WTC11 (cell line): ENCODE results near the gene ZBTB16. TPM values are rescaled to one million over a fixed set of nuclear protein-coding genes. Genes with fewer than 3 reads are reported as not detected.

Source experiments
- ATAC-seq: fragments of 200-7000 bp; cut with Tn5 transposase; 2 replicates; pipeline ENCODE4 v1.10.0; 2021; ENCODE audit warnings: mild to moderate bottlenecking, moderate library complexity
- Bru-seq: library from RNA; stranded (reverse); fragments of 400-500 nt; gene quantifications from one replicate; lab custom pipeline; 2021; lab: Mats Ljungman, UMichigan
- CTCF ChIA-PET: fragments of 300-600 bp; sonication (Branson Sonifier 250); formaldehyde crosslinking; loops from one replicate; lab custom pipeline; 2021; ENCODE audit warnings: antibody characterized with exemption; lab: Charles Lee
- POLR2A ChIA-PET: fragments of 350-600 bp; sonication (Branson Sonifier 250); formaldehyde crosslinking; loops from one replicate; lab custom pipeline; 2021; ENCODE audit warnings: antibody characterized with exemption; lab: Charles Lee
- DNase-seq: peaks from one replicate; pipeline ENCODE4 v3.0.0; 2021; ENCODE audit warnings: low spot score
- H3K27ac Mint-ChIP-seq: 2 replicates; pipeline ENCODE4 v1.8.0; 2021; ENCODE audit warnings: mixed read lengths
- H3K27me3 Mint-ChIP-seq: 2 replicates; pipeline ENCODE4 v1.8.0; 2021; ENCODE audit warnings: low read depth, mild to moderate bottlenecking, moderate library complexity, mixed read lengths
- H3K36me3 Mint-ChIP-seq: 2 replicates; pipeline ENCODE4 v1.8.0; 2021; ENCODE audit warnings: mixed read lengths
- H3K4me1 Mint-ChIP-seq: 2 replicates; pipeline ENCODE4 v1.8.0; 2022; ENCODE audit warnings: mixed read lengths
- H3K4me3 Mint-ChIP-seq: 2 replicates; pipeline ENCODE4 v1.8.0; 2021; ENCODE audit warnings: mild to moderate bottlenecking, moderate library complexity, mixed read lengths
- H3K9me3 Mint-ChIP-seq: 2 replicates; pipeline ENCODE4 v1.8.0; 2021; ENCODE audit warnings: mixed read lengths
- ARID4B ChIP-seq: sonication (generic); formaldehyde crosslinking; IDR thresholded peaks from 2 replicates; pipeline ENCODE4 v1.8.0; 2023; ENCODE audit warnings: missing genetic modification reagents, mild to moderate bottlenecking, borderline replicate concordance
- CBFB ChIP-seq: sonication (generic); formaldehyde crosslinking; IDR thresholded peaks from 2 replicates; pipeline ENCODE4 v1.8.1; 2022; ENCODE audit warnings: mild to moderate bottlenecking, low read depth, missing genetic modification reagents
- CREB1 ChIP-seq: sonication (generic); formaldehyde crosslinking; IDR thresholded peaks from 2 replicates; pipeline ENCODE4 v1.8.0; 2023; ENCODE audit warnings: mild to moderate bottlenecking, missing genetic modification reagents
- E2F1 ChIP-seq: sonication (generic); formaldehyde crosslinking; IDR thresholded peaks from 2 replicates; pipeline ENCODE4 v1.8.0; 2022; ENCODE audit warnings: mild to moderate bottlenecking, missing genetic modification reagents
- ESRRA ChIP-seq: sonication (generic); formaldehyde crosslinking; IDR thresholded peaks from 2 replicates; pipeline ENCODE4 v1.8.1; 2022; ENCODE audit warnings: mild to moderate bottlenecking, missing genetic modification reagents, borderline replicate concordance
- FOXK1 ChIP-seq: sonication (generic); formaldehyde crosslinking; IDR thresholded peaks from 2 replicates; pipeline ENCODE4 v1.8.0; 2022; ENCODE audit warnings: mild to moderate bottlenecking, moderate library complexity, missing genetic modification reagents
- FOXP1 ChIP-seq: sonication (generic); formaldehyde crosslinking; IDR thresholded peaks from 2 replicates; pipeline ENCODE4 v1.8.0; 2022; ENCODE audit warnings: missing genetic modification reagents, mild to moderate bottlenecking, moderate library complexity, borderline replicate concordance
- GRHL2 ChIP-seq: fragments of 250-450 bp; sonication (Bioruptor Pico); IDR thresholded peaks from 2 replicates; pipeline ENCODE4 v1.8.0; 2022; ENCODE audit warnings: mild to moderate bottlenecking, moderate library complexity; ENCODE audit not compliant: insufficient replicate concordance, severe bottlenecking
- MLX ChIP-seq: sonication (generic); formaldehyde crosslinking; IDR thresholded peaks from 2 replicates; pipeline ENCODE4 v1.8.1; 2023; ENCODE audit warnings: mild to moderate bottlenecking, missing genetic modification reagents, moderate library complexity
- NFE2L1 ChIP-seq: sonication (generic); formaldehyde crosslinking; IDR thresholded peaks from 2 replicates; pipeline ENCODE4 v1.8.1; 2023; ENCODE audit warnings: missing genetic modification reagents
- NR1H2 ChIP-seq: sonication (generic); formaldehyde crosslinking; IDR thresholded peaks from 2 replicates; pipeline ENCODE4 v1.9.0; 2021; ENCODE audit warnings: mild to moderate bottlenecking, moderate library complexity, missing genetic modification reagents
- SP1 ChIP-seq: sonication (generic); formaldehyde crosslinking; conservative IDR thresholded peaks from 2 replicates; pipeline ENCODE4 v1.8.1; 2022; ENCODE audit warnings: missing genetic modification reagents
- TCF7 ChIP-seq: sonication (generic); formaldehyde crosslinking; IDR thresholded peaks from 2 replicates; pipeline ENCODE4 v1.8.0; 2022; ENCODE audit warnings: mild to moderate bottlenecking, low read depth, missing genetic modification reagents, moderate library complexity
- ZNF416 ChIP-seq: fragments of 250-450 bp; sonication (Bioruptor Pico); IDR thresholded peaks from 2 replicates; pipeline ENCODE4 v1.9.0; 2021; ENCODE audit warnings: mild to moderate bottlenecking, inconsistent platforms
- ZNF512 ChIP-seq: sonication (generic); formaldehyde crosslinking; IDR thresholded peaks from 2 replicates; pipeline ENCODE4 v1.8.1; 2022; ENCODE audit warnings: missing genetic modification reagents, borderline replicate concordance
- ZSCAN18 ChIP-seq: fragments of 250-450 bp; sonication (Bioruptor Pico); IDR thresholded peaks from 2 replicates; pipeline ENCODE4 v2.1.2; 2022; ENCODE audit warnings: mild to moderate bottlenecking, moderate library complexity
- long read RNA-seq, 3 experiments: library from RNA in 1 of 3; library from capped mRNA in 1 of 3; library from polyadenylated mRNA in 1 of 3; unstranded in 2 of 3; stranded (forward) in 1 of 3; transcript quantifications; one replicate each; pipeline ENCODE4 v2.0.0, GENCODE V29; 2021
- total RNA-seq: library from RNA; stranded (reverse); gene quantifications from 3 replicates; pipeline ENCODE4 v1.2.3, GENCODE V29; 2021

The ZBTB16 gene
- total RNA-seq (0.34 to 0.57 TPM (median 0.55 TPM) in 3 replicates), Bru-seq, nascent RNA (percentile 12 among the genes with signal in this experiment)
- long read RNA-seq, experiment 1, result 0 reads
- long read RNA-seq, experiment 2, result 0 reads
- long read RNA-seq, experiment 3, partial matches to known transcripts, result 0 of 1 reads
- long read RNA-seq, experiment 3, other reads (novel, unspliced or antisense), result 0 of 1 reads

GRCh38 chr11:114059278-114059983, at the start of gene ZBTB16:
Gene ZBTB16, plus strand, starts transcription at chr11:114059711. Its CDS starts 3,590 bp downstream, at chr11:114063301.
- H3K9me3 Mint-ChIP-seq, result no peaks in the 10 kb centered on the region
- H3K4me3 Mint-ChIP-seq, result peak within 1 kb of the TSS; percentile 81
- no peak for TF ChIP-seq ESRRA (CRISPR knock-in tag)
- TF ChIP-seq SP1 (CRISPR knock-in tag), result 0 out of 2 replicates have a peak, but pooled peaks have one; percentile 29
- TF ChIP-seq FOXP1 (CRISPR knock-in tag), result 0 out of 2 replicates have a peak, but pooled peaks have one; percentile 45
- 0 out of 2 replicates have a peak, but pooled peaks have one; percentile 18 for TF ChIP-seq FOXK1
- TF ChIP-seq, all 79 proteins: peak for 3
- ATAC-seq (peak; percentile 72), DNase-seq (peak; percentile 79)
- no peaks in the 10 kb centered on the region for H3K36me3 Mint-ChIP-seq
- POLR2A ChIA-PET, result no interaction called here
- H3K27ac Mint-ChIP-seq, result no peak within 1 kb of the TSS
- peaks cover 23% of the 10 kb centered on the region for H3K4me1 Mint-ChIP-seq
- H3K27me3 Mint-ChIP-seq, result peaks cover 100% of the 10 kb centered on the region
- CTCF ChIA-PET, result interaction anchor here (0.7 to 4.0 kb wide), 13 partner anchors 12 to 203 kb away, joined by 3 to 29 read pairs (median 4); partner anchors contain the start of gene HTR3A

- CTCF ChIA-PET, result interaction anchor here (1.0 kb wide), 1 partner anchor 250 kb away, joined by 4 read pairs; no protein-coding TSS in a partner anchor
- H3K4me3 Mint-ChIP-seq, result no peak overlapping the region
These were observed 48.6 kb upstream of the ZBTB16 start for GRCh38 chr11:114010931-114011330.

GRCh38 chr11:114011443-114011842, 48.1 kb upstream of the ZBTB16 start:
- Mint-ChIP-seq H3K4me3 (no peak overlapping the region), H3K27ac (no peak overlapping the region), H3K27me3 (no peaks in the 10 kb centered on the region; the same call in 1 of the 2 replicates), H3K9me3 (no peaks in the 10 kb centered on the region), H3K36me3 (no peaks in the 10 kb centered on the region), H3K4me1 (no peaks in the 10 kb centered on the region)
- ATAC-seq, result no peak
- ChIA-PET CTCF (interaction anchor here (1.0 kb wide), 1 partner anchor 250 kb away, joined by 4 read pairs; no protein-coding TSS in a partner anchor), POLR2A (no interaction called here)
- DNase-seq, result no peak
- TF ChIP-seq ARID4B (no peak), ESRRA (CRISPR knock-in tag) (no peak), TCF7 (CRISPR knock-in tag) (no peak), CBFB (no peak), NFE2L1 (CRISPR knock-in tag) (no peak), NR1H2 (CRISPR knock-in tag) (no peak), CREB1 (no peak), ZNF416 (no peak), E2F1 (CRISPR knock-in tag) (no peak), ZNF512 (CRISPR knock-in tag) (no peak)

More at GRCh38 chr11:114010931-114011330, 48.6 kb upstream of the ZBTB16 start:
- H3K4me1 Mint-ChIP-seq, result no peaks in the 10 kb centered on the region
- ATAC-seq (no peak), DNase-seq (no peak)
- no peaks in the 10 kb centered on the region for H3K36me3 Mint-ChIP-seq
- no peak overlapping the region for H3K27ac Mint-ChIP-seq
- TF ChIP-seq ZSCAN18 (CRISPR knock-in tag), result no peak
- no peak for TF ChIP-seq FOXP1 (CRISPR knock-in tag)
- TF ChIP-seq ESRRA (CRISPR knock-in tag), result no peak
- no peak for TF ChIP-seq GRHL2 (CRISPR knock-in tag)
- TF ChIP-seq MLX (CRISPR knock-in tag), result no peak
- TF ChIP-seq, all 79 proteins: peak for 0
- POLR2A ChIA-PET, result no interaction called here
- H3K9me3 Mint-ChIP-seq, result no peaks in the 10 kb centered on the region
- H3K27me3 Mint-ChIP-seq, result no peaks in the 10 kb centered on the region; the same call in 1 of the 2 replicates
